ENCODE data around the gene CCDC177.
A peak's percentile ranks its signal among the peaks of the same experiment; 100 is the strongest.

CCDC177 gene

GRCh38 chr14:69572030-69572840 lies 2.4 kb downstream of the CCDC177 start:
- no peak overlapping the region for H3K27ac ChIP-seq (replicated peaks)
- H3K4me3 ChIP-seq (replicated peaks; ENCODE audit: insufficient read depth, low read length), result peak overlapping the region; percentile 6; the same call in 1 of the 2 replicates
- peak; percentile 21 to 45 for DNase-seq (ENCODE audit: low read depth in 1 of 2, low spot score in 1 of 2)
- H3K27me3 ChIP-seq (ENCODE audit: insufficient read depth, poor library complexity, severe bottlenecking), result peaks cover 9% of the 10 kb centered on the region
- TF ChIP-seq POLR2AphosphoS5 (IDR thresholded peaks at IDR 0.05; ENCODE audit: low read depth) (no peak), SPI1 (IDR thresholded peaks at IDR 0.05; ENCODE audit: borderline replicate concordance, low read depth) (no peak), CTCF (IDR thresholded peaks at IDR 0.05; ENCODE audit: insufficient read depth, low read length) (no peak)
- TF ChIP-seq, protein P1, sequence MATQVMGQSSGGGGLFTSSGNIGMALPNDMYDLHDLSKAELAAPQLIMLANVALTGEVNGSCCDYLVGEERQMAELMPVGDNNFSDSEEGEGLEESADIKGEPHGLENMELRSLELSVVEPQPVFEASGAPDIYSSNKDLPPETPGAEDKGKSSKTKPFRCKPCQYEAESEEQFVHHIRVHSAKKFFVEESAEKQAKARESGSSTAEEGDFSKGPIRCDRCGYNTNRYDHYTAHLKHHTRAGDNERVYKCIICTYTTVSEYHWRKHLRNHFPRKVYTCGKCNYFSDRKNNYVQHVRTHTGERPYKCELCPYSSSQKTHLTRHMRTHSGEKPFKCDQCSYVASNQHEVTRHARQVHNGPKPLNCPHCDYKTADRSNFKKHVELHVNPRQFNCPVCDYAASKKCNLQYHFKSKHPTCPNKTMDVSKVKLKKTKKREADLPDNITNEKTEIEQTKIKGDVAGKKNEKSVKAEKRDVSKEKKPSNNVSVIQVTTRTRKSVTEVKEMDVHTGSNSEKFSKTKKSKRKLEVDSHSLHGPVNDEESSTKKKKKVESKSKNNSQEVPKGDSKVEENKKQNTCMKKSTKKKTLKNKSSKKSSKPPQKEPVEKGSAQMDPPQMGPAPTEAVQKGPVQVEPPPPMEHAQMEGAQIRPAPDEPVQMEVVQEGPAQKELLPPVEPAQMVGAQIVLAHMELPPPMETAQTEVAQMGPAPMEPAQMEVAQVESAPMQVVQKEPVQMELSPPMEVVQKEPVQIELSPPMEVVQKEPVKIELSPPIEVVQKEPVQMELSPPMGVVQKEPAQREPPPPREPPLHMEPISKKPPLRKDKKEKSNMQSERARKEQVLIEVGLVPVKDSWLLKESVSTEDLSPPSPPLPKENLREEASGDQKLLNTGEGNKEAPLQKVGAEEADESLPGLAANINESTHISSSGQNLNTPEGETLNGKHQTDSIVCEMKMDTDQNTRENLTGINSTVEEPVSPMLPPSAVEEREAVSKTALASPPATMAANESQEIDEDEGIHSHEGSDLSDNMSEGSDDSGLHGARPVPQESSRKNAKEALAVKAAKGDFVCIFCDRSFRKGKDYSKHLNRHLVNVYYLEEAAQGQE (IDR thresholded peaks at IDR 0.05; ENCODE audit: insufficient replicate concordance, low read depth), result no peak

DNA sequence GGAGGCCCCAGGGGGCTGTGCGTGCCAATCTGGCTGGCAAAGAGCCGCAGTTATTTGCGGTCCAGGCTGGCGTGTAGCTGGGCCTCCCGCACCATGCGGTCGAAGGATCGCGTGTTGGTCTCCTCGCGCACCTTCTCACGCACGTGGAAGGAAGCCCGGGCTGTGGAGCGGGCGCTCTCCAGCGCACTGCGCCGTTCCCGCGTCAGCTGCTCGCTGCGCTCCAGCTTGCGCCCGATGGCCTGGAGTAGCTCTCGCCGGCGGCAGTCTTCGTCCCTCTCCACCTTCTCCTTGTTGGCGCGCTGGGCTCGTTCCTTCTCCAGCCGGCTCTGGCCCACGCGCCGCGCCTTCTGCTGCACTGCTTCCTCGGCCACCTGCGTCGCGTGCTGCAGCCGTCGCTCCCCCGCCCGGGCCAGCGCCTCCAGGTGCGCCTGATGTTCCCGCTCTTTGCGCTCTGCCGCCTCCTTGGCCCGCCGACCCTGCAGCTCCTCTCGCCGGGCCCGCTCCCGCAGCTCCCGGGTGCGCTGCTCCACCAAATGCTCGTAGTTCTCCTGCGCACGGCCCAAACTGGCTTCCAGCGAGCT lies 3.1 kb downstream of the CCDC177 start:
- DNase-seq (ENCODE audit: low read depth in 1 of 2, low spot score in 1 of 2), result no peak
- H3K27me3 ChIP-seq (ENCODE audit: insufficient read depth, poor library complexity, severe bottlenecking), result peaks cover 9% of the 10 kb centered on the region
- no peak overlapping the region for H3K27ac ChIP-seq (replicated peaks)
- no peak overlapping the region for H3K4me3 ChIP-seq (replicated peaks; ENCODE audit: insufficient read depth, low read length)
- TF ChIP-seq POLR2AphosphoS5 (IDR thresholded peaks at IDR 0.05; ENCODE audit: low read depth) (no peak), GABPA (IDR thresholded peaks at IDR 0.05; ENCODE audit: low read depth) (no peak), SPI1 (IDR thresholded peaks at IDR 0.05; ENCODE audit: borderline replicate concordance, low read depth) (no peak), CTCF (IDR thresholded peaks at IDR 0.05; ENCODE audit: insufficient read depth, low read length) (no peak)
- TF ChIP-seq, protein P1 (IDR thresholded peaks at IDR 0.05; ENCODE audit: insufficient replicate concordance, low read depth), result no peak

GRCh38 chr14:69570836-69571330 lies 3.8 kb downstream of the CCDC177 start:
- H3K4me3 ChIP-seq (replicated peaks; ENCODE audit: insufficient read depth, low read length), result no peak overlapping the region
- TF ChIP-seq, protein P1 (IDR thresholded peaks at IDR 0.05; ENCODE audit: insufficient replicate concordance, low read depth), result no peak
- TF ChIP-seq GABPA (IDR thresholded peaks at IDR 0.05; ENCODE audit: low read depth) (no peak), POLR2AphosphoS5 (IDR thresholded peaks at IDR 0.05; ENCODE audit: low read depth) (no peak), SPI1 (IDR thresholded peaks at IDR 0.05; ENCODE audit: borderline replicate concordance, low read depth) (no peak), CTCF (IDR thresholded peaks at IDR 0.05; ENCODE audit: insufficient read depth, low read length) (no peak)
- no peak overlapping the region for H3K27ac ChIP-seq (replicated peaks)
- peaks cover 9% of the 10 kb centered on the region for H3K27me3 ChIP-seq (ENCODE audit: insufficient read depth, poor library complexity, severe bottlenecking)
- DNase-seq (ENCODE audit: low read depth in 1 of 2, low spot score in 1 of 2), result no peak

All from HL-60 (cell line).